ENCODE data around the gene ZBTB20.

DNA sequence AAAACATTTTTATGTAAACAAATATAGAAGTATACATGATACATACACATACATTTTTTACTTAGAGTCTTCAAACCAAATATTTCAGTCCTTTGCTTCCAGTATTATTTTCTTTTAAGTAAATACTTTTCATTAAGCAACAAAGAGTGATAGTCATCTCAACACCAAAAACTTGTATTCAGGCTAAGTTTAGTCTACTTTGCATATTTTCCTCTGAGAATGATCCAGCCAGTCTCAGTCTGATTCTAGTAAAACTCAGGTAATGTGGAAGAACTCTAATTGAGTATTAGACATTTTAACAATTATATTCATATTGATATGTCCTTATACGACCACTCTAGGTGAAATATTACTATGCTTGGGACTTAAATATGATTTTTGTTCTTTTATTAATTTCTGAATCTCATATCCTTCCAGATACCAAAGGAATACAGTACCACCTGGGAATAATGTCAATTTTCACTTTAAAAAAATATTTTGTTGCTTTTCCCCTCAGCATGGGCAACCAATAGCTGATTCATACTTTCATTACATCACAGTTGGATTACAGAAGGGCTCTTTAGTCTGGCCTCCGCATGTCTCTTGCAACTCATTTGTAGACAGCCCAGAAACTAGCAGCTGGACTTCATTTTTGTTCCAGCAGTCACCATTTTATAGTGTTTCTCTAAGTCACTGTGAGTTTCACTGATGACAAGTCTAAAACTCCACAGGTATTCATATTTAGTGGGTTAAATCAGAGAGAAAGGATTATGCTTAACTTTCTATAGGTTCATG lies 390.4 kb downstream of the ZBTB20 start:
- no peak for TF ChIP-seq POLR2A (IDR thresholded peaks at IDR 0.05)
- no peak for TF ChIP-seq CTCF (IDR thresholded peaks at IDR 0.05)
